Fibroblast of skin of back (primary cell): ENCODE data around the gene NDEL1.

Experiments used
- DNase-seq: peaks from one replicate; pipeline ENCODE4 v3.0.0-alpha.2; 2013

Gene NDEL1

GRCh38 chr17:8413938-8414337 lies 21.7 kb upstream of the NDEL1 start:
- DNase-seq, result no peak

- no peak for DNase-seq
Observed at GRCh38 chr17:8417806-8418205, 17.9 kb upstream of the NDEL1 start.

DNA sequence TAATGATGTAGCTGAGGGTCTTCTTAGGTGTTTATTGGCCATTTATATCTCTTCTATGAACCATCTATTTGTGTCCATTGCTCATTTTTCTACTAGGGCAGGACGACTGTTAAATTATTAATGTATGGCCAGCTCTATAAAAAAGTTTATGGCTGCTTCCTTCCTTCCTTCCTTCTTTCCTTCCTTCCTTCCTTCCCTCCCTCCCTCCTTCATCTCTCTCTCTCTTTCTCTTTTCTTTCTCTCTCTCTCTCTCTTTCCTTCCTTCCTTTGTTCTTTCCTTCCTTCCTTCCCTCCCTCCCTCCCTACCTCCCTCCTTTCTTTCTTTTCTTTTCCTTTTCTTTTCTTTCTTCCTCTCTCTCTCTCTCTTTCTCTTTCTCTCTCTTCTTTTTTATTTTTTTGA lies 17.2 kb upstream of the NDEL1 start:
- DNase-seq, result no peak

DNA sequence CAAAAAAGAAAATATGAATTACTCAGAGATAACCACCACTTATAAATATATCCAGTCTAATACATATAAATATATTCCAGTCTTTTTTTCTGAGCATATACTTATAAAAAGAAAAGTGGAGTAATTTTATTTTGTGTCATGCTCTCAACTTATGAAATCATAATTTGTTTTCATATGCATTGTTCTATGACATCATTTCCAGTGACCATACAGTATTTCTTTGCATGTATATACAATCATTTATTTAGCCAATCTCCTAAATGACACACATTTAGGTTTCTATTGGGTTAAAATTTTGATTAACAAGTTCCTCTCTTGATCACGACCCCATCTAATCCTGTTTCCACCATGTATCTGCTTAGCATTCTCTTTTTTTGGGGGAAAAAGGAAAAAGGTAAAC lies 16.4 kb upstream of the NDEL1 start:
- DNase-seq, result no peak

GRCh38 chr17:8420041-8420934 lies 15.4 kb upstream of the NDEL1 start:
- DNase-seq, result no peak

GRCh38 chr17:8421571-8421970 lies 14.1 kb upstream of the NDEL1 start:
- DNase-seq, result peak; percentile 13

GRCh38 chr17:8426094-8426720 lies 9.5 kb upstream of the NDEL1 start:
- DNase-seq, result no peak

- DNase-seq, result no peak
Observed at GRCh38 chr17:8426802-8427201, 8.9 kb upstream of the NDEL1 start.

DNA sequence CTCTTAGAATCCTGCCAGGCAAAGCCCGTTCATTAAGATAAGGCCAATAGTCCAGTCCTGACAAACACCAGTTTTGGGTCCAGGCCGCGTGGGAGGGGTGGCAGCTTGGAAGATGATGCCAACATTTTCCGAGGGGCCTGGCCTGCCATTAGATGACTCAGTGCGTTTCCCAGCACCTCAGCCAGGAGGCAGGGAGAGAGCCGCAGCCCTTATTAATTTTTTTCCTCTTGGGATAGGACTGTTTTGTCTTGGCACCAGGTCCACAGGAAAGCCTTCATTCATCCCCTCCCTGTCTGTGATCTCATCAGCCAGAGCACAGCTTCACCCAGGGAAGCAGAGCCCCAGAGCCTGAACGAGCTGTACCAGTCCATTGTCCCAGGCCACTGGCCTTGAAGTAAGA lies 4.7 kb upstream of the NDEL1 start:
- no peak for DNase-seq

GRCh38 chr17:8436169-8436843 lies 622 bp downstream of the NDEL1 start:
- peak; percentile 71 for DNase-seq

- no peak for DNase-seq
Observed at GRCh38 chr17:8436844-8437171, 1.1 kb downstream of the NDEL1 start.

DNA sequence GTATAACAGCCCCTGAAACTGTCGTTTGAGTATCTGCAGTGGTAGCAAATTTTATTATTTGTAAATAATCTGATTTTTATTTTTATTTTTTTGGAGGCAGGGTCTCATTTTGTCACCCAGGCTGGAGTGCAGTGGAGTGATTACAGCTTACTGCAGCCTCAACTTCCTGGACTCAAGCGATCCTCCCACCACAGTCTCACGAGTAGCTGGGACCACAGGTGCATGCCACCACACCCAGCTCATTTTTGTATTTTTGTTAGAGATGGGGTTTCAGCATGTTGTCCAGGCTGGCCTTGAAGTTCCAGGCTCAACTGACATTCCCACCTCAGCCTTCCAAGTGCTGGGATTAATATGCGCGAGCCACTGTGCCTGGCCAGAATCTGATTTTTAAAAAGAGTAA lies 2.8 kb downstream of the NDEL1 start:
- no peak for DNase-seq

GRCh38 chr17:8439681-8440080 lies 4.0 kb downstream of the NDEL1 start:
- DNase-seq, result no peak

DNA sequence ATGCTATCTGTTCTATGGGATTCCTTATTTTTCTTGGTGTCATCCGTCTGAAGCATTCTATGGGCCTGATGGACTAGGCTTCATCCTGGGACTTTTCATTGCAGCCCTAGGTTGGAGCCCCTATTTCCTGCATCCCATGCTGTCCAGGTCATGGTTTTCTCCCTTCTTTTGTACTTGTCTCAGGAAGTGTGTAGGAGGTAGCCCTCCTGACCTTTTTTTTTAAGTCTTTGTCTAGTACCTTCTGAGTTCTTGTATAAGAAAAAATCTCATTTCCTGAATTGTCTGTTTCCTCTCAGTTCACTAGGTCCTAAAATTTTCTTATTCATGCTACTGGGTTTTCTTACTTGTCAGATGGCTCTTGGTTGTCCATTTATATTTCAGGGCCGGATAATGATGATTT lies 6.0 kb downstream of the NDEL1 start:
- DNase-seq, result no peak

DNA sequence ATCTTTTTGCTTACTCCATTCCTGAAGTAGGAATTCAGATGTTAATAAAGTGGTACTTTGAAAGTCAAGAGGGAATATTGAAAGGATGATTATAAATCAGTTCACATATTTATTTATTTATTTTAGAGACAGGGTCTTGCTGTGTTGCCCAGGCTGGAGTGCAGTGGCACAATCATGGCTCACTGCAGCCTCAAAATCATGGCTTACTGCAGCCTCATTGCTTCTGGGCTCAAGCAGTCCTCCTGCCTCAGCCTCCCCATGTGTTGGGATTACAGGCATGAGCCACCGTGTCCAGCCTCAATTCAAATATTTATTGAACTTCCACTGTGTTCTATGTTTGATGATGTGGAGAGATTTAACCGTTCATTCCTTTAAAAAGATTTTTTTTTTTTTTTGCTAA lies 6.6 kb downstream of the NDEL1 start:
- DNase-seq, result no peak

GRCh38 chr17:8443756-8444155 lies 8.1 kb downstream of the NDEL1 start:
- DNase-seq, result no peak

- no peak for DNase-seq
Observed at GRCh38 chr17:8444494-8444893, 8.8 kb downstream of the NDEL1 start.

DNA sequence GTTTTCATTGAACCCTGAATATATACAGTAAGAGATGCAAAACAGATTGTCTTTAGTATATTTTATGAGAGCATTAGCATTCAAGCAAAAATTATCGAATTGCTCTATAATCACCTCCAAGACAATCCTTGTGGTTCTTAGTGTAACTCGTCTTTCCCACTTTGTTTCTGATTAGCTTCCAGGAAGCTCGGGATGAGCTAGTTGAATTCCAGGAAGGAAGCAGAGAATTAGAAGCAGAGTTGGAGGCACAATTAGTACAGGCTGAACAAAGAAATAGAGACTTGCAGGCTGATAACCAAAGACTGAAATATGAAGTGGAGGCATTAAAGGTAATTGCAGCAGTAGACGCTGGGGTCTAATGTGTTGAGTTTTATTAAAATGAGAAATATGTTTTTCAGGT lies 9.9 kb downstream of the NDEL1 start:
- DNase-seq, result no peak

DNA sequence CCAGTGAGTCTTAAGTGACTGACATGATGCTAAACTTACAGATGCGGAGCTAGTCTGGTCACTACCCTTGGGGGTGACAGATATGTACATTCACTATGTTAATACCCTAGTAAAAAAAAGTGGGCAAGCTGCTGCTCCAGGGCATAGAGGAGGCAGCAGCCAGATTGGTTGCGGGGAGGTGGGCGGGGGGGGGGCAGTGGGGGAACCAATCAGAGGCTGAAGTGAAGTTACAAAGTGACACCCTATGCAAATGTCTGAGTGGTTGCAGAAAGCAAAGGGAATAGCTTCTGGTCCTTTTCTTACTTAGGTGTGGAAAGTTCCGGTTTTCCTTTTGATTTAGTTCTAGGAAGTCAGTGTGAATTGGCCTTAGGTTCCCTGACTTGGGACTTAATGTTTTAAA lies 12.1 kb downstream of the NDEL1 start:
- DNase-seq, result no peak

DNA sequence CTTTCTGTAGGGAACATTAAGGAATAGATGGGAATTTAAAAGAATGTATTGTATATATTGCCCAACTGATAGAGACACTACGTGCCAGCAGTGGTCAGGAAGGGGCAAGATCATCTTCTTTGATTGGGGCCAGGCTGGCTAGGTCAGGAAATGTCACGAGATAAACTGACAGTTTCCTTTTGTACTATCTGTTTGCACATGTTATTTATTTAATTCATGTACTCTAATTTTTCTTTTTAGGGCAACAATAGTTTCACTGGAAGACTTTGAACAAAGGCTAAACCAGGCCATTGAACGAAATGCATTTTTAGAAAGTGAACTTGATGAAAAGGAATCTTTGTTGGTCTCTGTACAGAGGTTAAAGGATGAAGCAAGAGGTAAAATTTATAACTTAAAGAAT lies 12.6 kb downstream of the NDEL1 start:
- no peak for DNase-seq

DNA sequence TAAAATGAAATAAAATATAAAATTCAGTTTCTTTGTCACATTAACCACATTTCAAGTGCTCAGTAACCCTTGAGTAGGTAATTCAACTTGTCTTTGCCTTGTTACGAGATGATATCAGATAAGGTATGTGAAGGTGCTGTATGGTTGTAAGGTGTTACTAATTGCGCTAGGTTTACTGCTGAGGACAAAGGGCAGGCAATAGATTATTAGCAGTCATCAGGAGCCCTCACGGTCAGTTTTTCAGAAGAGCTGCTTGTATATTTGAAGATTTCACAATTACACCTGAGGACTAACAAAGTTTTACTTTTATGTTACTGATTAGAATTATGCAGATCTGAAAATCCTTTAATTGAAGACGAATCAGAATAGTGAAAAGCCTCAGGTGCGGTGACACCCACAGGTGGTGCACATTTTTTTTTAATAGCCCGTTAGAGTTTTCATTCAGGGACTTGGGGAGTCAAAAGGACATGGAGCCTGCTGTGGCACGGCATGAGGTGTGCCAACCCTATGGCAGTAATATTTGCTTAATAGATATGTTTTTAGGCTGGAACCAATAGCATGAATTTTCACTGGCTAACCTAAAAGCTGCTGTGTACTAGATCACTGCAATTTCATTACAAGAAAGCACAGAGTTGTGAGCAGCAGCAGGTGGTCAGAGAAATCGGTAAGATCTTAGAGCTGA lies 16.4 kb downstream of the NDEL1 start:
- no peak for DNase-seq

- no peak for DNase-seq
Observed at GRCh38 chr17:8453326-8453725, 17.6 kb downstream of the NDEL1 start.

DNA sequence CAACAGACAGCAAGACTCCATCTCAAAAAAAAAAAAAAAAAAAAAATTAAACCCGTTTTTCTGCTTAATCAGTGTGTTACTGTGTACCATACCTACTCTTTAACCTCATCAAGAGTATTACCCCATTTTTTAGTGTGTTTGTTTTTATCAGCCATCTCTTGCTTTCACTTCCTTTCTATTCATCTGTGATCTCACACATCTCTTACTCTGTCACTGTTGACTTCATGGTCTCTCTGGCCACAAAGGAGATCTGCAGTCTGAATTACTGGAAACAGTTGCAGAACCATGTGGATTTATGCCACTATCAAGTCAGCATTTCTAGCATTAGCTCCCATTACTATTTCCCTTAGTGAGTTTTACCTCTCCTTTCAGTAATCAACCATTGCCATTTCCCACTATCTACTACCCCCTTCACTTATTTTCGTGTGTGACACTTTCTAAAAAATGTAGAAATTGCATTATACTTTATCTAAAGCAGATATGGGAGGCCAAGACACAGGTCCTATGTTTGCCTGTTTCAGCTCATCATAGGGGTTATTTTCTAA lies 20.1 kb downstream of the NDEL1 start:
- no peak for DNase-seq
